GOT3 (cell line): Measurements from ENCODE around the gene KIF12.
"Not testable (repeated sequence)": the region's sequence is repeated elsewhere in the genome, so short reads cannot be mapped to it uniquely, and the experiment has no call there.

Source experiments
- DNase-seq: peaks from one replicate; lab custom pipeline; 2025; ENCODE audit warnings: mixed read lengths; lab: John Stamatoyannopoulos, UW

KIF12 gene

DNA sequence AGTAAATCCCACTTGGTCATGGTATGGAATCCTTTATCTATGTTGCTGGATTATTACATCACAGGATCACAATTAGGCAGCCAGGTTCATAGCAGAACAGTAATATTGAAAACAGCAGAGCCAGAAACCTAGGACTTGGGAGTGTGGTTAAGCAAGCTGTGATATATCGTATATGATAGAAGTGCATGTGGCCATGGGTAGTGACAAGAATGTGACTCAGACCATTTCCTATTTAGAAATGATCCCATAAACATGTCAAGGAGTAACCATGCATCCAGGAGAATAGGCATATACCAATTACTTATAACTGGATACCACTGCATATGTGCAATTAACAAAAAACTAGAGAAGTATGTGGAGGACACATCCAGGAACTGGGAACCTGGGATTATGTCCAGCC is 52.2 kb downstream of the KIF12 start:
- no peak for DNase-seq

GRCh38 chr9:114046237-114046755 is 52.8 kb downstream of the KIF12 start:
- no peak for DNase-seq

GRCh38 chr9:114043660-114044059 is 55.4 kb downstream of the KIF12 start:
- not testable (repeated sequence) for DNase-seq
